HEK293 (cell line): ENCODE measurements around the gene IL11.

Experiments used
- CTCF ChIA-PET: fragments of 350-600 bp; formaldehyde crosslinking; extraction: SDS; loops from one replicate; lab custom pipeline; 2021; ENCODE audit warnings: antibody characterized with exemption; lab: Yijun Ruan, JAX
- POLR2A ChIA-PET: fragments of 300-600 bp; formaldehyde crosslinking; extraction: SDS; loops from one replicate; lab custom pipeline; 2020; ENCODE audit warnings: antibody characterized with exemption, inconsistent platforms; lab: Yijun Ruan, JAX
- H3K27ac ChIP-seq: fragments of 200-500 bp; sonication (Bioruptor generic); 2 replicates; pipeline ENCODE4 v1.5.1; 2014; ENCODE audit warnings: low read depth, low read length, control low read depth, inconsistent platforms; ENCODE audit errors: extremely low read depth
- H3K36me3 ChIP-seq, 2 experiments: fragments of 200-500 bp in 1 of 2; sonication (Bioruptor generic) in 1 of 2; 1 replicate in 1 of 2; 2 replicates in 1 of 2; pipeline ENCODE4 v1.5.1; 2014 to 2017; ENCODE audit warnings: inconsistent platforms in 2 of 2, low read length in 2 of 2; ENCODE audit not compliant: control insufficient read depth in 2 of 2, insufficient read depth in 1 of 2
- H3K4me1 ChIP-seq: fragments of 200-500 bp; sonication (Bioruptor generic); 2 replicates; pipeline ENCODE4 v1.5.1; 2014; ENCODE audit warnings: mild to moderate bottlenecking, low read length, inconsistent platforms; ENCODE audit not compliant: control insufficient read depth, insufficient read depth
- H3K4me3 ChIP-seq: 2 replicates; pipeline ENCODE4 v1.5.1; 2011; ENCODE audit warnings: low read depth, mild to moderate bottlenecking, control low read depth, low read length, moderate library complexity
- H3K9me3 ChIP-seq: fragments of 200-500 bp; sonication (Bioruptor generic); 2 replicates; pipeline ENCODE4 v1.5.1; 2014; ENCODE audit warnings: low read depth, low read length, inconsistent platforms; ENCODE audit not compliant: control insufficient read depth, insufficient read depth
- FEZF1 ChIP-seq: fragments of 450-650 bp; formaldehyde crosslinking; IDR thresholded peaks from 2 replicates; pipeline ENCODE4 v1.5.1; 2016; ENCODE audit warnings: missing biosample characterization, missing genetic modification characterization
- GLIS1 ChIP-seq: fragments of 450-650 bp; formaldehyde crosslinking; IDR thresholded peaks from 2 replicates; pipeline ENCODE4 v1.5.1; 2016; ENCODE audit warnings: missing biosample characterization, missing genetic modification characterization
- OVOL3 ChIP-seq: fragments of 450-650 bp; formaldehyde crosslinking; IDR thresholded peaks from 2 replicates; pipeline ENCODE4 v1.5.1; 2016; ENCODE audit warnings: missing biosample characterization, missing genetic modification characterization
- REST ChIP-seq: fragments of 450-650 bp; formaldehyde crosslinking; IDR thresholded peaks from 2 replicates; pipeline ENCODE4 v1.5.1; 2016; ENCODE audit warnings: missing biosample characterization, missing genetic modification characterization
- ZNF138 ChIP-seq: fragments of 450-650 bp; formaldehyde crosslinking; IDR thresholded peaks from 2 replicates; pipeline ENCODE4 v1.5.1; 2016; ENCODE audit warnings: missing biosample characterization, missing genetic modification characterization, borderline replicate concordance
- ZNF221 ChIP-seq: fragments of 450-650 bp; formaldehyde crosslinking; IDR thresholded peaks from 2 replicates; pipeline ENCODE4 v1.5.1; 2017; ENCODE audit warnings: missing biosample characterization, missing genetic modification characterization, borderline replicate concordance
- ZNF335 ChIP-seq: fragments of 450-650 bp; formaldehyde crosslinking; conservative IDR thresholded peaks from 2 replicates; pipeline ENCODE4 v1.5.1; 2016; ENCODE audit warnings: missing biosample characterization, missing genetic modification characterization
- ZNF48 ChIP-seq: fragments of 450-650 bp; formaldehyde crosslinking; IDR thresholded peaks from 2 replicates; pipeline ENCODE4 v1.5.1; 2016; ENCODE audit warnings: missing biosample characterization, missing genetic modification characterization
- ZNF548 ChIP-seq: fragments of 450-650 bp; formaldehyde crosslinking; IDR thresholded peaks from 2 replicates; pipeline ENCODE4 v1.5.1; 2016; ENCODE audit warnings: missing biosample characterization, missing genetic modification characterization
- ZNF623 ChIP-seq: fragments of 450-650 bp; formaldehyde crosslinking; IDR thresholded peaks from 2 replicates; pipeline ENCODE4 v1.5.1; 2016; ENCODE audit warnings: missing biosample characterization, missing genetic modification characterization
- ZNF626 ChIP-seq: fragments of 450-650 bp; sonication (Bioruptor Pico); formaldehyde crosslinking; IDR thresholded peaks from 2 replicates; pipeline ENCODE4 v1.5.1; 2018; ENCODE audit warnings: missing biosample characterization, missing genetic modification characterization, inconsistent platforms
- ZNF629 ChIP-seq: fragments of 450-650 bp; formaldehyde crosslinking; IDR thresholded peaks from 2 replicates; pipeline ENCODE4 v1.5.1; 2017; ENCODE audit warnings: missing biosample characterization, missing genetic modification characterization
- ZNF664 ChIP-seq: fragments of 450-650 bp; formaldehyde crosslinking; IDR thresholded peaks from 2 replicates; pipeline ENCODE4 v1.5.1; 2016; ENCODE audit warnings: missing biosample characterization, missing genetic modification characterization
- ZNF707 ChIP-seq: fragments of 450-650 bp; formaldehyde crosslinking; IDR thresholded peaks from 2 replicates; pipeline ENCODE4 v1.5.1; 2016; ENCODE audit warnings: missing biosample characterization, missing genetic modification characterization
- ZNF777 ChIP-seq: fragments of 450-650 bp; formaldehyde crosslinking; IDR thresholded peaks from 2 replicates; pipeline ENCODE4 v1.5.1; 2017; ENCODE audit warnings: missing biosample characterization, missing genetic modification characterization, borderline replicate concordance
- ZNF837 ChIP-seq: fragments of 450-650 bp; formaldehyde crosslinking; IDR thresholded peaks from 2 replicates; pipeline ENCODE4 v1.5.1; 2016; ENCODE audit warnings: missing biosample characterization, missing genetic modification characterization
- TF ChIP-seq, protein P1 (sequence below): fragments of 450-650 bp; formaldehyde crosslinking; conservative IDR thresholded peaks from 2 replicates; pipeline ENCODE4 v1.5.1; 2016; ENCODE audit warnings: low read depth, missing biosample characterization, missing genetic modification characterization
- TF ChIP-seq, protein P2 (sequence below): fragments of 450-650 bp; formaldehyde crosslinking; IDR thresholded peaks from 2 replicates; pipeline ENCODE4 v1.5.1; 2017; ENCODE audit warnings: missing biosample characterization, missing genetic modification characterization

The IL11 gene

GRCh38 chr19:55355213-55355821, 14.9 kb downstream of the IL11 start (continued):
- TF ChIP-seq, protein P1, sequence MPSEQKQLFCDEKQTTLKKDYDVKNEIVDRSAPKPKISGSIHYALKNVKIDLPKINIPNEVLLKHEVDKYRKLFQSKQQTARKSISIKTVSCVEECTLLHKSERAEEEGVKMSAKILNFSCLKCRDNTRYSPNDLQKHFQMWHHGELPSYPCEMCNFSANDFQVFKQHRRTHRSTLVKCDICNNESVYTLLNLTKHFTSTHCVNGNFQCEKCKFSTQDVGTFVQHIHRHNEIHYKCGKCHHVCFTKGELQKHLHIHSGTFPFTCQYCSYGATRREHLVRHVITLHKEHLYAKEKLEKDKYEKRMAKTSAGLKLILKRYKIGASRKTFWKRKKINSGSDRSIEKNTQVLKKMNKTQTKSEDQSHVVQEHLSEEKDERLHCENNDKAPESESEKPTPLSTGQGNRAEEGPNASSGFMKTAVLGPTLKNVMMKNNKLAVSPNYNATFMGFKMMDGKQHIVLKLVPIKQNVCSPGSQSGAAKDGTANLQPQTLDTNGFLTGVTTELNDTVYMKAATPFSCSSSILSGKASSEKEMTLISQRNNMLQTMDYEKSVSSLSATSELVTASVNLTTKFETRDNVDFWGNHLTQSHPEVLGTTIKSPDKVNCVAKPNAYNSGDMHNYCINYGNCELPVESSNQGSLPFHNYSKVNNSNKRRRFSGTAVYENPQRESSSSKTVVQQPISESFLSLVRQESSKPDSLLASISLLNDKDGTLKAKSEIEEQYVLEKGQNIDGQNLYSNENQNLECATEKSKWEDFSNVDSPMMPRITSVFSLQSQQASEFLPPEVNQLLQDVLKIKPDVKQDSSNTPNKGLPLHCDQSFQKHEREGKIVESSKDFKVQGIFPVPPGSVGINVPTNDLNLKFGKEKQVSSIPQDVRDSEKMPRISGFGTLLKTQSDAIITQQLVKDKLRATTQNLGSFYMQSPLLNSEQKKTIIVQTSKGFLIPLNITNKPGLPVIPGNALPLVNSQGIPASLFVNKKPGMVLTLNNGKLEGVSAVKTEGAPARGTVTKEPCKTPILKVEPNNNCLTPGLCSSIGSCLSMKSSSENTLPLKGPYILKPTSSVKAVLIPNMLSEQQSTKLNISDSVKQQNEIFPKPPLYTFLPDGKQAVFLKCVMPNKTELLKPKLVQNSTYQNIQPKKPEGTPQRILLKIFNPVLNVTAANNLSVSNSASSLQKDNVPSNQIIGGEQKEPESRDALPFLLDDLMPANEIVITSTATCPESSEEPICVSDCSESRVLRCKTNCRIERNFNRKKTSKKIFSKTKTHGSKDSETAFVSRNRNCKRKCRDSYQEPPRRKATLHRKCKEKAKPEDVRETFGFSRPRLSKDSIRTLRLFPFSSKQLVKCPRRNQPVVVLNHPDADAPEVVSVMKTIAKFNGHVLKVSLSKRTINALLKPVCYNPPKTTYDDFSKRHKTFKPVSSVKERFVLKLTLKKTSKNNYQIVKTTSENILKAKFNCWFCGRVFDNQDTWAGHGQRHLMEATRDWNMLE = no peak
- no peak for TF ChIP-seq REST
- TF ChIP-seq ZNF48 = no peak
- TF ChIP-seq ZNF221 (tag by site-specific recombination) = no peak
- TF ChIP-seq, protein P2, sequence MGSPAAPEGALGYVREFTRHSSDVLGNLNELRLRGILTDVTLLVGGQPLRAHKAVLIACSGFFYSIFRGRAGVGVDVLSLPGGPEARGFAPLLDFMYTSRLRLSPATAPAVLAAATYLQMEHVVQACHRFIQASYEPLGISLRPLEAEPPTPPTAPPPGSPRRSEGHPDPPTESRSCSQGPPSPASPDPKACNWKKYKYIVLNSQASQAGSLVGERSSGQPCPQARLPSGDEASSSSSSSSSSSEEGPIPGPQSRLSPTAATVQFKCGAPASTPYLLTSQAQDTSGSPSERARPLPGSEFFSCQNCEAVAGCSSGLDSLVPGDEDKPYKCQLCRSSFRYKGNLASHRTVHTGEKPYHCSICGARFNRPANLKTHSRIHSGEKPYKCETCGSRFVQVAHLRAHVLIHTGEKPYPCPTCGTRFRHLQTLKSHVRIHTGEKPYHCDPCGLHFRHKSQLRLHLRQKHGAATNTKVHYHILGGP (tag by site-specific recombination) = no peak
- TF ChIP-seq OVOL3 = no peak
- TF ChIP-seq ZNF626 (tag by site-specific recombination) = no peak
- TF ChIP-seq ZNF629 (tag by site-specific recombination) = no peak
- no peak for TF ChIP-seq ZNF335
- TF ChIP-seq FEZF1 (tag by site-specific recombination) = no peak
- no peak for TF ChIP-seq ZNF707 (tag by site-specific recombination)
- TF ChIP-seq GLIS1 (tag by site-specific recombination) = peak; percentile 30; the same call in 1 of the 2 replicates
- no peak for TF ChIP-seq ZNF837

- ChIA-PET CTCF (interaction anchor here (0.6 to 1.3 kb wide), 2 partner anchors 59 to 144 kb away, joined by 3 read pairs; no protein-coding TSS in a partner anchor), POLR2A (no interaction called here)
- Histone ChIP-seq H3K4me3 (peak within 1 kb of the TSS; percentile 54), H3K4me1 (peaks cover 8% of the 10 kb centered on the region; the same call in 1 of the 2 replicates), H3K36me3 (no peaks in the 10 kb centered on the region), H3K27ac (no peak within 1 kb of the TSS), H3K9me3 (no peaks in the 10 kb centered on the region)
- TF ChIP-seq ZNF548 (no peak), ZNF664 (no peak), ZNF623 (tag by site-specific recombination) (no peak), ZNF138 (tag by site-specific recombination) (no peak), FEZF1 (tag by site-specific recombination) (no peak), ZNF777 (0 out of 2 replicates have a peak, but pooled peaks have one; percentile 1)
These were observed 15.5 kb downstream of the IL11 start, which contains the start of gene COX6B2 for GRCh38 chr19:55354698-55355212. TSS of gene COX6B2 (minus strand) at chr19:55354719. CDS start at chr19:55354521, 198 bp downstream.
